ENCODE data around the gene GRID1.

Gene GRID1

DNA sequence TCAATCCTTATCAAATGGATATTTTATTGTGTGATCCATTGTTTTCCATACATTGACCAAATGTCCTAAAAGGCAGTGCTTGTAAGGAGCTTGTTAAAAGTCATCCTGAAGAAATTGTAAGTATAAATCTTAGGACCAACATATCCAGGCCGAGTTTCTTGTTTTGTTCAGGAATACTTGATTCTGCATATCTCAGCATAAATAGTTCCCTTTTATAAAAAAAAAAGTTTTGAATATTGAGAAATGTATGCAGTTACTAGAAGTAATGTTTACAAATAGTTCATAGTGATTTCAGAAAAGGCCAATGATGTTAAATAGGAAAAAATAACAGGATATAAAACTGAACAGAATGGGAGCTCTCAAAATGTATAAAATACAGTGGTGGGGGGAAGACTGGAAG is 6.6 kb downstream of the GRID1 start:
- H3K4me2 ChIP-seq (ENCODE audit: low read length, poor library complexity, severe bottlenecking), result no peak overlapping the region

DNA sequence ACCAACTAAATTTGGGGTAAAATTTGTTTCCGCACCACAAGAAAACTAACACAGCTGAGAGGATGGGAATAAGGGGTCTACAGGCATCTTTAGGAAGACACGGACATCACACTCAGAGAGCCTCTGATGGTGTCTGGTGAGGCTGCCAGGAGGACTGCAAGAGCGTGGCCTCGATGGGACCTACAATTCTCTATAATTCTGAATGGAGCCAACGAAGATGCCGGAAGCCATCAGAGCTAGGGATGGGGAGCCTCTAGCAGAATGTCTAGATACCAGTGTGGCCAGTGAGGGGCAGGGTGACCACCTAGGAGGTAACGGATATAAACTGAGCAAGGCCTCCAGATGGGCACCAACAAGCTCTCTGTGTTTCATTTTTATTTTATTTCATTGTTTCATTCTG is 7.5 kb downstream of the GRID1 start:
- no peak overlapping the region for H3K27ac ChIP-seq (ENCODE audit: low read length, poor library complexity, severe bottlenecking)
- no peak overlapping the region for H3K9ac ChIP-seq (ENCODE audit: low read length)
- H3K4me1 ChIP-seq (ENCODE audit: control insufficient read depth, insufficient read depth, low read depth, low read length), result peaks cover 11% of the 10 kb centered on the region
- H3K9me3 ChIP-seq (ENCODE audit: control insufficient read depth, low read length), result no peaks in the 10 kb centered on the region
- no peak overlapping the region for H4K91ac ChIP-seq (ENCODE audit: low read length)
- DNase-seq, result no peak
- no peak overlapping the region for H3K4me2 ChIP-seq (ENCODE audit: low read length, poor library complexity, severe bottlenecking)
- no peak overlapping the region for H2BK12ac ChIP-seq (ENCODE audit: low read length in 2 of 2)
- WGBS, result 93% methylated on average over 6 of the region's 7 CpGs
- H3K79me1 ChIP-seq (replicated peaks; ENCODE audit: low read length, poor library complexity, severe bottlenecking), result no peaks in the 10 kb centered on the region
- H2BK120ac ChIP-seq (ENCODE audit: low read depth, low read length), result no peak overlapping the region
- H3K18ac ChIP-seq (ENCODE audit: low read depth in 1 of 2, low read length in 2 of 2), result no peak overlapping the region
- H3K23ac ChIP-seq (ENCODE audit: low read length in 2 of 2), result no peak overlapping the region
- H4K8ac ChIP-seq (ENCODE audit: low read length), result no peak overlapping the region
- no peak overlapping the region for H2AFZ ChIP-seq (ENCODE audit: low read depth, low read length)
- H3K36me3 ChIP-seq (ENCODE audit: control insufficient read depth in 1 of 2, insufficient read depth in 2 of 2, low read depth in 1 of 2, low read length in 2 of 2), result no peaks in the 10 kb centered on the region
- peaks cover 18 to 43% of the 10 kb centered on the region in 2 experiments for H3K27me3 ChIP-seq (ENCODE audit: control insufficient read depth in 1 of 2, insufficient read depth in 1 of 2, low read length in 2 of 2)
- H3K14ac ChIP-seq (ENCODE audit: low read length in 2 of 2), result no peak overlapping the region
- no peak overlapping the region for H3K4ac ChIP-seq (ENCODE audit: low read depth in 1 of 2, low read length in 2 of 2)
- H3K4me3 ChIP-seq (ENCODE audit: insufficient read depth in 1 of 2, low read depth in 1 of 2, low read length in 2 of 2), result no peak overlapping the region
- no peak overlapping the region for H2BK15ac ChIP-seq (ENCODE audit: low read depth, poor library complexity, severe bottlenecking)
- H2BK5ac ChIP-seq (ENCODE audit: low read depth, low read length, poor library complexity, severe bottlenecking), result no peak overlapping the region
- no peak overlapping the region for H2AK5ac ChIP-seq (ENCODE audit: low read length, severe bottlenecking)

More for the DNA sequence above, 6.6 kb downstream of the GRID1 start:
- Histone ChIP-seq H3K18ac (ENCODE audit: low read depth in 1 of 2, low read length in 2 of 2) (no peak overlapping the region), H2BK15ac (ENCODE audit: low read depth, poor library complexity, severe bottlenecking) (no peak overlapping the region), H4K91ac (ENCODE audit: low read length) (no peak overlapping the region), H3K79me1 (replicated peaks; ENCODE audit: low read length, poor library complexity, severe bottlenecking) (no peaks in the 10 kb centered on the region), H2AFZ (ENCODE audit: low read depth, low read length) (no peak overlapping the region), H3K14ac (ENCODE audit: low read length in 2 of 2) (no peak overlapping the region), H4K8ac (ENCODE audit: low read length) (no peak overlapping the region), H3K9ac (ENCODE audit: low read length) (no peak overlapping the region), H3K23ac (ENCODE audit: low read length in 2 of 2) (no peak overlapping the region), H3K4ac (ENCODE audit: low read depth in 1 of 2, low read length in 2 of 2) (no peak overlapping the region), H3K4me1 (ENCODE audit: control insufficient read depth, insufficient read depth, low read depth, low read length) (peaks cover 16% of the 10 kb centered on the region), H2BK12ac (ENCODE audit: low read length in 2 of 2) (no peak overlapping the region), H3K4me3 (ENCODE audit: insufficient read depth in 1 of 2, low read depth in 1 of 2, low read length in 2 of 2) (no peak overlapping the region), H2AK5ac (ENCODE audit: low read length, severe bottlenecking) (no peak overlapping the region), H2BK120ac (ENCODE audit: low read depth, low read length) (no peak overlapping the region), H3K9me3 (ENCODE audit: control insufficient read depth, low read length) (no peaks in the 10 kb centered on the region), H3K27ac (ENCODE audit: low read length, poor library complexity, severe bottlenecking) (no peak overlapping the region), H3K36me3 (ENCODE audit: control insufficient read depth in 1 of 2, insufficient read depth in 2 of 2, low read depth in 1 of 2, low read length in 2 of 2) (no peaks in the 10 kb centered on the region), H2BK5ac (ENCODE audit: low read depth, low read length, poor library complexity, severe bottlenecking) (no peak overlapping the region), H3K27me3 (ENCODE audit: control insufficient read depth in 1 of 2, insufficient read depth in 1 of 2, low read length in 2 of 2) (peaks cover 26 to 52% of the 10 kb centered on the region in 2 experiments)
- no peak for DNase-seq
- WGBS, result no CpG with 5 or more reads among the region's 1 CpG

DNA sequence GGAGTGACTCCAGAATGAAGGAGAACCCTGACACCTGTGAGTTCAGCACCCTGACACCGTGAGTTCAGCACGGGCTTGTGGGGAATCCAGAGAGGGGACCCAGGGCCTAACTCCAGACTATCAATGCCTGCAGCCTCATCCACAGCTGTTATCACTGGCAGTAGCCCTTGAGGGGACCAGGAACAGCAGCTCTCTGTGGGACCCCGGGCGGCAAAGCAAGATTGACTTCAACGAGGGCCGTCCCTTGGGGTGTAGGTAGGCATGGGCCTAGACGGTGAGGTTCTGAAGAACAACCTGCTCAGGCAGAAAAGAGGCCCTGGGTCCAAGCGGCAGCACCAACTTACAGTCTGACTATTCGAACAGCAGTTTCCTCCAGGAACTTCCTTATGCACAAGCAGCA is 8.9 kb downstream of the GRID1 start:
- Histone ChIP-seq H3K27ac (ENCODE audit: low read length, poor library complexity, severe bottlenecking) (no peak overlapping the region), H3K36me3 (ENCODE audit: control insufficient read depth in 1 of 2, insufficient read depth in 2 of 2, low read depth in 1 of 2, low read length in 2 of 2) (no peaks in the 10 kb centered on the region), H4K91ac (ENCODE audit: low read length) (no peak overlapping the region), H2BK5ac (ENCODE audit: low read depth, low read length, poor library complexity, severe bottlenecking) (no peak overlapping the region), H2BK120ac (ENCODE audit: low read depth, low read length) (no peak overlapping the region), H3K27me3 (ENCODE audit: control insufficient read depth in 1 of 2, insufficient read depth in 1 of 2, low read length in 2 of 2) (peaks cover 11 to 34% of the 10 kb centered on the region in 2 experiments), H3K4me2 (ENCODE audit: low read length, poor library complexity, severe bottlenecking) (no peak overlapping the region), H4K8ac (ENCODE audit: low read length) (no peak overlapping the region), H2AK5ac (ENCODE audit: low read length, severe bottlenecking) (no peak overlapping the region), H3K79me1 (replicated peaks; ENCODE audit: low read length, poor library complexity, severe bottlenecking) (no peaks in the 10 kb centered on the region), H3K9me3 (ENCODE audit: control insufficient read depth, low read length) (no peaks in the 10 kb centered on the region), H3K14ac (ENCODE audit: low read length in 2 of 2) (no peak overlapping the region), H2BK12ac (ENCODE audit: low read length in 2 of 2) (no peak overlapping the region), H2AFZ (ENCODE audit: low read depth, low read length) (no peak overlapping the region), H3K23ac (ENCODE audit: low read length in 2 of 2) (no peak overlapping the region), H2BK15ac (ENCODE audit: low read depth, poor library complexity, severe bottlenecking) (no peak overlapping the region), H3K4me3 (ENCODE audit: insufficient read depth in 1 of 2, low read depth in 1 of 2, low read length in 2 of 2) (no peak overlapping the region), H3K4me1 (ENCODE audit: control insufficient read depth, insufficient read depth, low read depth, low read length) (no peaks in the 10 kb centered on the region), H3K9ac (ENCODE audit: low read length) (no peak overlapping the region), H3K18ac (ENCODE audit: low read depth in 1 of 2, low read length in 2 of 2) (no peak overlapping the region), H3K4ac (ENCODE audit: low read depth in 1 of 2, low read length in 2 of 2) (no peak overlapping the region)
- WGBS, result 83% methylated on average over 9 of the region's 9 CpGs
- no peak for DNase-seq

DNA sequence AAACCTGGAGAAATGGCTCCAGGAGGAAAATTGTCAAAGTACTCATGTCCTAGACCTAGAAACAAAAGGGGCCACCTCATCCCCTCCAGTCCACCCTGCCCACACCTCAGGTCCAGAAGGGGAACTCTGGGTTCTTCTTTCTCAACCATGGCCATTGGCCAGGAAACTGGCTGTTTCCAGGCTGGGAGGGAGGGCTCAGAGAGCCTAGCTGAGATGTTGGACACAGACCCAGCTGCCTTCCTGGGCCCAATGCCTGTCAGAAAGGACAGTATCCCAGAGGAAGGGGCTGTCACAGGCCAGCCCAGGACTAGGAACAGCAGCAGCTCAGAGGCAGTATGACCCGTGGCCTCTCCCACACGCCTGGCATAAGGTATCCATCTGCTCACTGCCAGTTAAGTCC is 9.6 kb downstream of the GRID1 start:
- H3K4ac ChIP-seq (ENCODE audit: low read depth in 1 of 2, low read length in 2 of 2), result no peak overlapping the region
- no peak overlapping the region for H3K23ac ChIP-seq (ENCODE audit: low read length in 2 of 2)
- H2AFZ ChIP-seq (ENCODE audit: low read depth, low read length), result no peak overlapping the region
- H3K4me3 ChIP-seq (ENCODE audit: insufficient read depth in 1 of 2, low read depth in 1 of 2, low read length in 2 of 2), result no peak overlapping the region
- no peak for DNase-seq
- H4K91ac ChIP-seq (ENCODE audit: low read length), result no peak overlapping the region
- H3K79me1 ChIP-seq (replicated peaks; ENCODE audit: low read length, poor library complexity, severe bottlenecking), result no peaks in the 10 kb centered on the region
- H3K36me3 ChIP-seq (ENCODE audit: control insufficient read depth in 1 of 2, insufficient read depth in 2 of 2, low read depth in 1 of 2, low read length in 2 of 2), result no peaks in the 10 kb centered on the region
- no peaks in the 10 kb centered on the region for H3K4me1 ChIP-seq (ENCODE audit: control insufficient read depth, insufficient read depth, low read depth, low read length)
- 80% methylated on average over 2 of the region's 2 CpGs for WGBS
- H3K9ac ChIP-seq (ENCODE audit: low read length), result no peak overlapping the region
- H3K27ac ChIP-seq (ENCODE audit: low read length, poor library complexity, severe bottlenecking), result no peak overlapping the region
- H3K4me2 ChIP-seq (ENCODE audit: low read length, poor library complexity, severe bottlenecking), result no peak overlapping the region
- H2AK5ac ChIP-seq (ENCODE audit: low read length, severe bottlenecking), result no peak overlapping the region
- no peak overlapping the region for H3K14ac ChIP-seq (ENCODE audit: low read length in 2 of 2)
- no peak overlapping the region for H3K18ac ChIP-seq (ENCODE audit: low read depth in 1 of 2, low read length in 2 of 2)
- H3K27me3 ChIP-seq (ENCODE audit: control insufficient read depth in 1 of 2, insufficient read depth in 1 of 2, low read length in 2 of 2), result peaks cover 10 to 27% of the 10 kb centered on the region in 2 experiments
- no peaks in the 10 kb centered on the region for H3K9me3 ChIP-seq (ENCODE audit: control insufficient read depth, low read length)
- no peak overlapping the region for H2BK15ac ChIP-seq (ENCODE audit: low read depth, poor library complexity, severe bottlenecking)
- H2BK120ac ChIP-seq (ENCODE audit: low read depth, low read length), result no peak overlapping the region
- no peak overlapping the region for H2BK12ac ChIP-seq (ENCODE audit: low read length in 2 of 2)
- H4K8ac ChIP-seq (ENCODE audit: low read length), result no peak overlapping the region
- H2BK5ac ChIP-seq (ENCODE audit: low read depth, low read length, poor library complexity, severe bottlenecking), result no peak overlapping the region

Data from mesenchymal stem cell (in vitro differentiated cells and primary cell).